ENCODE measurements around the gene DTNA.

- no peak for TF ChIP-seq CTCF (IDR thresholded peaks at IDR 0.05; ENCODE audit: borderline replicate concordance, extremely low read depth, low read length, poor library complexity, severe bottlenecking)
- TF ChIP-seq EZH2 (IDR thresholded peaks at IDR 0.05; ENCODE audit: borderline replicate concordance, low read depth, low read length, severe bottlenecking): no peak
These were observed 30.0 kb downstream of the DTNA start for GRCh38 chr18:34740101-34740500.

All from DND-41 (cell line).